Measurements from ENCODE around the gene ERC2.

Gene ERC2

DNA sequence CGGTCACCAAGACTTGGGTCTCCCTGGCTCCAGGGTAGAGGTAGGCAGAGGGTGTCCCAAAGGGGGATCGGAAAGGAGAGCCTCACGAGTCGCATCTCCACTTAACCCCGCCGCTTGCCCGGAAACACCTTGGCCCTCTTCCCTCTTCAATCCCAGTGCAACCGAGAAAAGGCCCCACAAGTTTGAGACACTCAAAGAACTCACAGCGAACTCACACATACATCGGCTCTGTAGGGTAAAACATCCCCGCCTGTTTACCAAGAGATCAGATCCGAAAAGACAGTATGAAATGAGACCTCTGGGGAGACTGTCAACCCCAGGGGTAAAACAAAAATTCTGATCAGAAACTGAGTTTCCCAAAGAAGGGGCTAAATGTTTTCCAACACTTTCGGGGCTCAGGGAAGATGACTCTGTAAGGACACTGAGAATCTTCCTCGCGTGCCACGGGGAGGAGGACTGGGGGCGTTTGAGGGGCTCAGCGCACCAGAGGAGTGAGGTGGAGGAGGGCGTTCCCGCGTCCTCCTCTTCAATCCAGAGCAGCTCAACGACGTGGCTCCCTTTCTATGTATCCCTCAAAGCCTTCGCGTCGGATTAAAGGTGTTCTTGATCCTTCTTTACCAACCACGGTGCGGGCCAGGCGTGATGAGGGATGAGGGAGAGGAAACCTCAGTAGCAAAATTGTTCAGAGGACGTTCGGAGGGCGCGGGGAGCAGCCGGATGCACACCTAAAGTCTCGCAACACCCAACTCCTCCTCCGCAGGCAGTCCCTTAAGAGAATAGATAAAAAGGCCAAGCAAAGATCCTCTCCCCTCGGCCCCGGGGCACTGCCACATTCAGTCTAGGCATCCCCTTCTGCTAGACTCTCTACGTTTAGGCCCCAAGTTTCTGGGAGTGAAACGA is 984.8 kb downstream of the ERC2 start:
- intact Hi-C loops (cut with DNase I): loop anchor here (2.0 to 10.0 kb wide), 4 partner anchors 261 to 1071 kb away; partner anchors contain the start of gene CCDC66
- no peak for DNase-seq

GRCh38 chr3:55482496-55483195 is 985.6 kb downstream of the ERC2 start:
- DNase-seq: peak in 1 of 10 donors; percentile 59
- intact Hi-C loops (cut with DNase I): loop anchor here (10.0 kb wide), 2 partner anchors 628 to 1072 kb away; partner anchors contain the start of gene CCDC66

DNA sequence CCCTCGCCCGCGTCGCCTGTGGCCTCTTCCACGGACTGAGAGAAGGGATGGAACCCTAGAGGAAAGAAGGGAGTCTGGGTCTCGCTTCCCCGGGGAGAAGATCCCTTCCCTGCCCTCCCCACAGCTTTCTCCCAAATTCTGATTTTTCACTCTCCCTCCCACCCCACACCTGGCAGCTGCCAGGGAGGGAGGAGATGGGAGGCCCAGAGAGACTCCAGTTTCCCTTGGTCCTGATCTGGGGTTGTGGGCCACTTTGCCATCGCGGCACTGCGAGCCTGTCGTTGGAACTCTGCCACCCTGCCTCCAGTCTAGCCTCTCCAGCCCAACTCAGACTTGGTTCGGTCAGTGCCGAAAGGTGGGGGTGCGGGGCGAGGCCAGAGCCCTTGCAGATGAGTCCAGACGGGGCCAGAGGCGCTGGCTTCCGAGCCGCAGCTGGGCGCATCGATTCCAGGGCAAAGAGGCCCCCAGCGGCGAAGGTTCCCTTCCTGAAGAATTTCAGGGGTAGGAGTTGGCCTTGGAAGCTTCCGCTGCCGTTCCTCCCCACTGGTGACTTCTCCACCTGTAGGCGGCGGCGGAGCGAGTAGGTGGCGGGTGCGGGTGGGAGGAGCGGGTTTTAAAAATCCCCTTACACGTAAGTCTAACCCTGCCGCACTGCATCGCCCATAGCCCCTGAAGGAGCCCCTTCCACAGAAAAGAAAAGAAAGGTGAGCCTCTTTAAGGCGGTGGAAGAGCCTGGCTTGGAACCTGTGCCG is 986.3 kb downstream of the ERC2 start:
- peak in 4 of 10 donors; percentile 14 to 89 (median 82) for DNase-seq
- intact Hi-C loops (cut with DNase I): loop anchor here (10.0 kb wide), 2 partner anchors 627 to 1073 kb away; partner anchors contain the start of gene CCDC66

- intact Hi-C loops (cut with DNase I): loop anchor here (10.0 kb wide), 2 partner anchors 626 to 1074 kb away; partner anchors contain the start of gene CCDC66
These were observed 987.1 kb downstream of the ERC2 start for GRCh38 chr3:55480911-55481743.

DNA sequence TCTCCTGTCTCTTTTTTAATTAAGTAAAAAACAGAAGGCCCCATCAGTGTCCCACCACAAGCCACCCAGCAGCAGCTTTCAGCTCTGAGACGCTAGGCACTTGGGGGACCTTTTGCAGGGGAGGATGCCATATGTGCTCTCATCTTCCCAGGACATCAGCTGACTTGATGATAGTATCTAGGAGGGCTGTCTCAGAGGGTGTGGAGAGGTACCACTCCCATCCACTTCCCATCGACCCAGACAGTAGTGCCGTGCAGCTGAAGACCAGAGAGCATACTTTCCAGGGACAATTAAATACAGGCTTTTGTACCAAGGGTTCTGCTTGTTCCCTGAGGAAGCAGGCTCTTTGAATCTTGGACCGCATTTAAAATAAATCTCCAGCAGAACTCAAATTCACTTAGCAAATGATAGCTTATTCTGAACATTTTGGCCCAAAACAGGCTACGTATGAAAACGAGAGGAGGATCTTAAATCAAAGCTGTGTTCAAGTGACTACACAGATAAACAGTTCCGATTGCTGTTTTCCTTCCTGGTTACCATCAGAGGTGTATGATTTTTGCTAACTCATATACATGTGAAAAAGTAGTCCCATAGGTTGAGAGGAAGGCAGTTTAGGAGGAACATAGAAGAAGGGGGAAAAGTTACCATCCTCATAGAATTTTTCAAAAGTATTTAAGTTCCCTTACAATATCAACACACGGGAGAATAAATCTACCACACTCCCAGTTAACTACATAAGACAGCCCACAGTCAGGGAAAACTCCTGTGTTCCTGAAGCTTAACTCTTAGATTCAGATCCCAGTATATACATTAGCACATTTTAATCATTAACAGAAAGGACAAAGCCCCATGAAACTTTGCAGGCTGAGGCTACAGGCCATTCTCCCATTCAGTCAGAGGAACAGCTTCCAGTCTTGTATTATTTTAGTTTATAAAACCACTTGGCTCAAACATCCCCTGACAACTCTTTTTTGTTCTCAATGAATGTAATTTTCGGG is 990.7 kb downstream of the ERC2 start:
- DNase-seq: no peak
- intact Hi-C loops (cut with DNase I): no loop called here

More at GRCh38 chr3:55480911-55481743, 987.1 kb downstream of the ERC2 start:
- DNase-seq: peak in 5 of 10 donors; percentile 11 to 87 (median 76)

DNA sequence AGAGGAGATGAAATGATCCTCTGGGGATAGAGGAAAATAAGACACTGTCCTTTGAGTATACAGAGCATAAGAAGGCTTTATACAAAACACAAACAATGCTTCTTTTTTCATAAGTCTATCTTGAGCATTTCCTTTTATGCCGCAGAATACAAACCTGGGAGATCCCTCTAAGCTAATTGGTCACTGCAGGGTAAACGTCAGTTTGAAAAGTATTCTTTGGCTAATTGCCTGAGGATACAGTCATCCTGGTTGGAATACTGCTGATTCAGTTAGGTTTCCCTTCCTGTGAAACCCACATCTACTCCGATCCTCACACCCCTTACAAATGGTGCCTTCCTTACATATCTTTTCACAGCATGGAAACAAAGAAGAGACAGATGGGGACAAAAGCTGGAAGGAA is 991.8 kb downstream of the ERC2 start:
- DNase-seq: no peak
- intact Hi-C loops (cut with DNase I): no loop called here

- intact Hi-C loops (cut with DNase I): no loop called here
- DNase-seq: peak in 4 of 10 donors; percentile 15 to 86 (median 82)
These were observed 994.0 kb downstream of the ERC2 start for GRCh38 chr3:55474213-55474632.

- DNase-seq: no peak
- intact Hi-C loops (cut with DNase I): no loop called here
These were observed 994.5 kb downstream of the ERC2 start for GRCh38 chr3:55473788-55474187.

GRCh38 chr3:55471522-55472280 is 996.6 kb downstream of the ERC2 start:
- DNase-seq: no peak
- intact Hi-C loops (cut with DNase I): no loop called here

DNA sequence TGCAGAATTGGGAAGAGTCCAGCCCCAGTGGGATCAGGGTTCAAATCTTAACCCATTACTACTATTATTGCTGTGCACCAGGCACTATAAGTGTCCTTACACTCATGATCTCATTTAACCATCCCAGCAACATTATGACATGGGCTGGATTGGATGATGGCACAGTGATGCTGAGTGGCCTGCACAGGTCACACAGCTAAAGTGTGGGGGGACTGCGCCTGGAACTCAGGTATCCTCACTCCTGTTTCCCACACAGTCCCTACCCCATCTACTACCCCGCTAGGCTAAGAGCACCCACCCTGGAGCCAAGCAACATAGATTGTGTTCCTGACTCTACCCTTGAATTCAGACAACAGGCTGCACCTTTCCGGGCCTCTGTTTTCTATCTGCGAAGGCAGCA is 997.2 kb downstream of the ERC2 start:
- DNase-seq: no peak
- intact Hi-C loops (cut with DNase I): no loop called here

DNA sequence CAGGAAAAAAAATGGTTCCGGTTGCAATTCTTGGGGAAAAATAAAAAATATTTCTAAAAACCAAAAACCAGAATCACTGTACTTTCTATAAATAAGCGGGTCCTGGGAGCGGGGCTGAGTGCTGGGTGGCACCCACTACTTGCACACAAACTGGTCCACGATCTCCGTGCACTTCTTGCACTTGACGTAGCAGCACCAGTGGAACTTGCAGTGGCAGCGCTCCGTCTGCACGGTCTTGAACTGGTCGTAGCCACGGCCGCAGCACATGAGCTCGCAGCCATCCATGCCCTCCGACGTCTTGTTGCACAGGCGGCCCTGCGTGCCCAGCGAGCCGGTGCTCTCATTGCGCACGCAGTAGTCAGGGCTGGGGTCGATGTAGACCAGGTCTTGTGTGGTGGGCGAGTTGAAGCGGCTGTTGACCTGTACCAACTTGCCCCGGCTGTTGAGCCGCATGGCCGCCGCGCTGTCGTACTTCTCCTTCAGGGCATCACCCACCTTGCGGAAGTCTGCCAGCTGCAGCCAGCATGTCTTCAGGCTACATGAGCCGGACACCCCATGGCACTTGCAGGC is 998.2 kb downstream of the ERC2 start:
- intact Hi-C loops (cut with DNase I): no loop called here
- DNase-seq: peak in 2 of 10 donors; percentile 67 to 82

DNA sequence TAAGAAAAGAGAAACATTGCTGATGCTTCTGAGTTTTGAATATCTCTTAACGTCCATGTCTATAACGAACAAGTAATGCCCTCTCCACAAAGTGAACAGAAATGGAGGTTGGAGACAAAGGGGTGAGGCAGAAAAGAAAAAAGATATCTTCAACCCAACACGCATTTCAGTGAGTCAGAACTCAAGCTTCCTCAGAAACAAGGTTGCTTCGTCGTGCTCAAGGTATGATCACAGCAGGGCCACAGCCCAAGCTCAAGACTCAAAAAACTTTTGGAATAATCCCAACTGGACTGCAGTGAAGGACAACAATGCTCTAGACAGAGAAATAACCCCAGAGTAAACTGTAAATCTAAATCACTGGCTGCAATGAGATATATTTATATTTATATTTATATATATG is 1000.0 kb downstream of the ERC2 start:
- intact Hi-C loops (cut with DNase I): no loop called here
- DNase-seq: no peak

DNA sequence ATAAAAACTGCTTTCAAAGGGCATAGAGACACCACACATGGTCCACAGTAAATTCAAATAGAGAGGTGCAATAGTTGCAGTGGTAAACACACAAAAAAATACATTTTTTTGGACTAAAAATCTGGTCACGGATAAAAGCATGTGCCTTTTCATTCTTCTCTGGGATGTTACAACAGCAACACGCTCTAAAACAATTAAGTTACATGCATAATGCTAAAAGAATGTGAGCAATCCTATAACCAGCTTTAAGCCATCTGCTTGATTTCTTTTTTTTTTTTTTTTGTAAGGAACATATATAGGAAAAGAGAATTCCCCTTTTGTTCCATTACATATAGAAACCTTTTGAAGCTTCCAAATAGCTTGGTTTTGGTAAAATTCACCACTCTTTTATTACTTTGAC is 1001.2 kb downstream of the ERC2 start:
- intact Hi-C loops (cut with DNase I): no loop called here
- no peak for DNase-seq

DNA sequence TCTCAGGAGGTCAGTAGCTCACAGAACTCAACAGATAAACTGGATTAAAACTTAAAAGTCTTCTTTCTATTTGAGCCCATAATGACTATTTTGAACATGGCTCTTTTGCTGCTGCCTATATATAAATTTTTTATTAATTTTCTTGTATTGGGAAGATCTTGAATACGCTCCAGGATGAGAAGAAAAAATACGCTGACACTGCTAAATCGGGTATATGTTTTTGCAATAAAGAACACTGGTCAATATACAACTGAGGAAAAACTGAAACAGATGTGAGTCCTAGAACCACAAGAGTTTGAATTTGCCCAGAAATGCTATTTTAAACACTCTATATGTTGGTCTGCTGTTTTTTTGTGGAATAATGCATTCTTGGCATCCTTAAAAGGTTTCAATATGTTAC is 1001.7 kb downstream of the ERC2 start:
- DNase-seq: no peak
- intact Hi-C loops (cut with DNase I): no loop called here

- intact Hi-C loops (cut with DNase I): no loop called here
- no peak for DNase-seq
These were observed 1006.4 kb downstream of the ERC2 start for GRCh38 chr3:55461896-55462295.

DNA sequence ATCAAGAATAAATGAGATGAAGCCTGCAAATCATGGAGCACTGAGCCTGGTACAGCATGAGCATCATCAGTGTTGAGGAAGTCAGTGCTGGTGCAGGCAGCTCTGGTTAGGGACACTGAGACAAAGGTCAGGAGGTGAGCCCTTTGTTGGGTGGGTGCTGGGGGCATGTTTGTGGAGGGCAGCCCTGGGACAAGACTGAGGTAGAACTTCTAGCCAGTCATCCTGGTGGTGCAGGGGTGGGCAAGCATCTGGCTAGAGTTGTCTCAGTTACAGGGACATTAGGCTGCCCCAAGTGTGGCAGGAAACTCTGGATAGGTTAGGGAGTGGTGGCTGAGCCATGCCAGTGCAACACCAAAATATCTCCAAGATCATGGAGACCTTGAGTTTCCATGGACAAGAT is 1008.4 kb downstream of the ERC2 start:
- intact Hi-C loops (cut with DNase I): no loop called here
- DNase-seq: no peak
